ENCODE data around the gene C20orf96. TPM values are rescaled to one million over a fixed set of nuclear protein-coding genes. Genes with fewer than 3 reads are reported as not detected.
"Not testable (repeated sequence)": the region's sequence is repeated elsewhere in the genome, so short reads cannot be mapped to it uniquely, and the experiment has no call there.

The C20orf96 gene
- polyA plus RNA-seq, 1 donor from 2014 or later = 1.1 TPM

DNA sequence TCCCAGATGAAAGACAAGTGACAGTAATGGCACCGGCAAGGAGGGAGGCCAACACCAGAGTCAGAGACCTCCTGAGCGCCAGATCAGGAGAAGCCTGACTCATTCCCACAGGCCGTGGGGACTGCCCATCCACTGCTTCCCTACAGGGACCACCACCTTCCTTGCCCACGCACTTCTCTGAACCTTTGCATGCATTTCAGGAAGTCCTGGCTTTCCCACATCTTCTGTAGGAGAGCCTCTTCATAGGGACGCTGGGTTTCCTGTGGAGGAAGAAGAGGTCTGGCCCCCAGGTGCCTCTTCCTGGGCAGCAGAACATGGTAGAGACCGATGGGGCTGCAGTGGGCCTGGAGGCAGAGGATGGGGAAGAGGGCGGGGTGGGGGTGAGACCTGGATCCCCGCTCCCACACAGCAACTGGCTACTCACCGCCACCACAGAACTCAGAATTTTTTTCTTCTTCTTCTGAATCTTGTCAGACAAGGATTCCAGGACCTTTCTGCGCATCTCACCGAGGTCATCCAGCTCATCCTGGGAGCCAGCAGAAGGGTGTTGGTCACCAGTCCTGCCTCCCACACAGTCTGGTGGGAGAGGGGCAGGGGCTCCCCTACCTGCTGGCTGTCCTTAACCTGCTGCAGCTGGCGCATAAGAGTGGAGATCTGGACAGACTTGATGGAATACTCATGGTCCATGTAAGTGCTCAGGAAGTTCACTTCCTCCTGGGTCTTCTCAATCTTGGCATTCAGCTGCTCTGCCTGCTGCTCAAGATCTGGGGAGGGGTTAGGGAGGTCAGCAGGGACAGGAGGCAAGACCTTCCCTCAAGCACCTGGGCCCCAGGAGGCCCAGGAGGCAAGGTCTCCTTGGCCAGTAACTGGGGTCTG lies 13.7 kb downstream of the C20orf96 start:
- Mint-ChIP-seq H3K4me3 (no peak overlapping the region), H3K4me1 (peaks cover 0 to 8% (median 0%) of the 10 kb centered on the region in 3 donors), H3K27me3 (no peaks in the 10 kb centered on the region), H3K36me3 (peaks cover 7% of the 10 kb centered on the region), H3K9me3 (no peaks in the 10 kb centered on the region), H3K27ac (no peak overlapping the region)

DNA sequence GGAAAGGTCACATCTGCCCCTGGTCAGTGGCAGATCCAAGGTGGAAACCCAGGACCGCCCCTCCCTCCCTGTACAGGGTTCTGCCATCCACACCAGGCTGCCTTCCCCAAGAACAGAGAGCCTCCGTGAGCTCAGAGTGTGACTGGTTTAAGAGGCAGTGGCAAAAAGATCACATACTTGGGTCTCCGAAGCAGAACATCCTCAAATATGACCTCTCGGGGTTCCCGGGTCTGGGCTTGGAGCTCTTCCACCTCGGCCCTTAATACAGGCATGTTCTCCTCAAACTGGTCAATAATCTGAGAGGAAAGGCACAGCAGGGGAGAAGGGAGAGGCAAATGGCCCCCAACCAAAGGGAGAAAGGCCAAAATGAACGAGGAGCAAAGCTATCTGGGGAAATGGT lies 14.8 kb downstream of the C20orf96 start:
- peaks cover 0 to 6% (median 0%) of the 10 kb centered on the region in 3 donors for H3K4me1 Mint-ChIP-seq
- H3K27ac Mint-ChIP-seq = no peak overlapping the region
- H3K9me3 Mint-ChIP-seq = no peaks in the 10 kb centered on the region
- no peak overlapping the region for H3K4me3 Mint-ChIP-seq
- H3K27me3 Mint-ChIP-seq = no peaks in the 10 kb centered on the region
- peaks cover 5% of the 10 kb centered on the region for H3K36me3 Mint-ChIP-seq

DNA sequence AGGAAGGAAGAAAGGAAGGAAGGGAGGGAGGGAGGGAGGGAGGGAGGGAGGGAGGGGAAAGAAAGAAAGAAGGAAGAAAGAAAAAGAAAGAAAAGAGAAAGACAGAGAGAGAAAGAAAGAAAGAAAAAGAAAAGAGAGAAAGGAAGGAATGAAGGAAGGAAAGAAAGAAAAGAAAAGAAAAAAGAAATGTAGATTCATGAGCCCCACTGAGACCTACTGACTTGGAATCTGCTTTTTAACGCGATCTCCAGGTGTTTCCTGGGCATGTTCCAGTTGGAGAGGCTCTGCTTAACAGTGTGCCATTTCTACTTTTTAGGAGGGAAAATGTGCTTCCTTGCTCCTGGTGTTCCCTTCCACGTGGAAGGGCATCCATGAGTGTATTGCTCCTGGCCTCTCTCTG lies 16.7 kb downstream of the C20orf96 start:
- peaks cover 0 to 4% (median 0%) of the 10 kb centered on the region in 3 donors for H3K4me1 Mint-ChIP-seq
- no peaks in the 10 kb centered on the region for H3K27me3 Mint-ChIP-seq
- peaks cover 5% of the 10 kb centered on the region for H3K36me3 Mint-ChIP-seq
- no peak overlapping the region for H3K4me3 Mint-ChIP-seq
- no peak overlapping the region for H3K27ac Mint-ChIP-seq
- H3K9me3 Mint-ChIP-seq = no peaks in the 10 kb centered on the region

DNA sequence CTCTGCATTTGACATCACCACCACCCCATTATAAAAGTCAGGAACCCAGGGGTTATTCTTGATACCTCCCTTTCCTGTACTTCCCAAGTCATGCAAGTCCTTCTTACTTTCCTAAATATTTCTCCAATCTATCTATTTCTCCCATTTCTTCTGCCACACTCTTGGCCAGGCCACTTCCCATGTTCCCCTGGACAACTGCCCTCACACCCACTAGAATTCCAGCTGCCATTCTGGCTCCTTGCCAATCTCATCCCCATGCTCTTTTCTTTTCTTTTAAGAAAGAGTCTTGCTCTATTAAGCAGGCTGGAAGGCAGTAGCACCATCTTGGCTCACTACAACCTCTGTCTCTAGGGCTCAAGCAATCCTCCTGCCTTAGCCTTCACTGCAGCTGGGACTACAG lies 17.8 kb downstream of the C20orf96 start:
- Mint-ChIP-seq H3K9me3 (no peaks in the 10 kb centered on the region), H3K4me1 (peaks cover 0 to 1% (median 0%) of the 10 kb centered on the region in 3 donors), H3K4me3 (no peak overlapping the region), H3K27ac (no peak overlapping the region), H3K27me3 (no peaks in the 10 kb centered on the region), H3K36me3 (peaks cover 5% of the 10 kb centered on the region)

DNA sequence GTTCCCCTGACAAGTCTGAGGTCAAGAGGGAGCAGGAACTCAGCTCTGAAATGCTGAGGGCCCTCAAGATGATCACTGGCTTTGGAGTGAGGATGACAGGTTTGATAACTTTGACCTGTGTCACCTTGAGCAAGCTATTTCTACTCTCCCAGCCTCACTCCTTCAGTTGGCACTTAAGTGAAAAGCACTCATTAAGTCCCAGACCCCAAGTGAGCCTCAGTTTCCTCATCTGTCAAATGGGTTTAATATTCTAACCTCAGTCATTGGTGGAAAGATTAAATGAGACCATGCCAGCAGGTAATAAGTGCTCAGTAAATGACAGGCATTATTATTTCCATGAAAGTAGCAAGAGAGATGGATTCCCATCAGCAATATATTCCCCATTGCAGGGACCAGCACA lies 19.0 kb downstream of the C20orf96 start:
- H3K27ac Mint-ChIP-seq = no peak overlapping the region
- no peaks in the 10 kb centered on the region for H3K9me3 Mint-ChIP-seq
- no peak overlapping the region for H3K4me3 Mint-ChIP-seq
- H3K36me3 Mint-ChIP-seq = peaks cover 5% of the 10 kb centered on the region
- no peaks in the 10 kb centered on the region for H3K27me3 Mint-ChIP-seq
- H3K4me1 Mint-ChIP-seq = peaks cover 2 to 7% (median 4%) of the 10 kb centered on the region in 3 donors

DNA sequence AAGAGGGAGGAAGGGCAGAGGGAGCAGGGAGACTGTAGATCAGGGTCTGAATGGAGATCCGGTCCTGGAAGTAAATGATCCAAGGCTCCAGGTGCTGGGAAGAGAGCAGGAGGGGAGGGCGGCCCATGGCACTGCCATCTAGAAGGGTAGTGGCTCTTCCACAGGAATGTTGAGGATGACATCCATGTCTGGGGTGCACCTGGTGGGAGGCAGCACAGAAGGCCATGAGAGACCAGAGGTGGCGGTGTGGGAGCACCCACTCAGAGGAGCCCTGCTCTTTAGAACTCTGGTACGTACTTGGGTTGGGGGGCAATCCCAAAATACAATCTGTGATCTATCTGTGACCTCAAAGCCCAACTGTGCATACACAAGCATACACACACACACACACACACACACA lies 19.5 kb downstream of the C20orf96 start:
- Mint-ChIP-seq H3K4me3 (no peak overlapping the region), H3K4me1 (peaks cover 3 to 8% (median 7%) of the 10 kb centered on the region in 3 donors), H3K9me3 (no peaks in the 10 kb centered on the region), H3K27ac (no peak overlapping the region), H3K27me3 (no peaks in the 10 kb centered on the region), H3K36me3 (peaks cover 2% of the 10 kb centered on the region)

DNA sequence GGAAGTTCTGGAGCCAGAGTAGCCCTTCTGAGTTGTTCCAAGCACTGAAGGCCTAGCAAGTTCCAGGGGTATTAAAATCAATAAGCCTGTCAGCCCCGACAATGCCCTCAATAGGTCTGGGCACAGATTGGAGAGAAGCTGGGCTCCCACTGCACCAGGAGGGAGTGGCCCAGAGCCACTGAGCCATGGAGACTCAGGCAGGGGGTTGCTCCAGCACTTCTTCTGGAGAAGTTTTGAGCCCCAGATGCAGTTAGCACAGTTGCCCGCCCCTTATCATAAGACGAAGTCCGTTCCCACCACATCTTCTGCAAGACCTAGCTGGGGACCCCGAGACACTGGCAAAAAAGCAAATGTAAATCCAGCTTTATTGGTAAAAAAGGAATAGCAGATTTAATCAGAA lies 20.0 kb downstream of the C20orf96 start:
- H3K36me3 Mint-ChIP-seq = peaks cover 2% of the 10 kb centered on the region
- no peak overlapping the region for H3K27ac Mint-ChIP-seq
- H3K9me3 Mint-ChIP-seq = no peaks in the 10 kb centered on the region
- peaks cover 3 to 8% (median 7%) of the 10 kb centered on the region in 3 donors for H3K4me1 Mint-ChIP-seq
- no peak overlapping the region for H3K4me3 Mint-ChIP-seq
- no peaks in the 10 kb centered on the region for H3K27me3 Mint-ChIP-seq

DNA sequence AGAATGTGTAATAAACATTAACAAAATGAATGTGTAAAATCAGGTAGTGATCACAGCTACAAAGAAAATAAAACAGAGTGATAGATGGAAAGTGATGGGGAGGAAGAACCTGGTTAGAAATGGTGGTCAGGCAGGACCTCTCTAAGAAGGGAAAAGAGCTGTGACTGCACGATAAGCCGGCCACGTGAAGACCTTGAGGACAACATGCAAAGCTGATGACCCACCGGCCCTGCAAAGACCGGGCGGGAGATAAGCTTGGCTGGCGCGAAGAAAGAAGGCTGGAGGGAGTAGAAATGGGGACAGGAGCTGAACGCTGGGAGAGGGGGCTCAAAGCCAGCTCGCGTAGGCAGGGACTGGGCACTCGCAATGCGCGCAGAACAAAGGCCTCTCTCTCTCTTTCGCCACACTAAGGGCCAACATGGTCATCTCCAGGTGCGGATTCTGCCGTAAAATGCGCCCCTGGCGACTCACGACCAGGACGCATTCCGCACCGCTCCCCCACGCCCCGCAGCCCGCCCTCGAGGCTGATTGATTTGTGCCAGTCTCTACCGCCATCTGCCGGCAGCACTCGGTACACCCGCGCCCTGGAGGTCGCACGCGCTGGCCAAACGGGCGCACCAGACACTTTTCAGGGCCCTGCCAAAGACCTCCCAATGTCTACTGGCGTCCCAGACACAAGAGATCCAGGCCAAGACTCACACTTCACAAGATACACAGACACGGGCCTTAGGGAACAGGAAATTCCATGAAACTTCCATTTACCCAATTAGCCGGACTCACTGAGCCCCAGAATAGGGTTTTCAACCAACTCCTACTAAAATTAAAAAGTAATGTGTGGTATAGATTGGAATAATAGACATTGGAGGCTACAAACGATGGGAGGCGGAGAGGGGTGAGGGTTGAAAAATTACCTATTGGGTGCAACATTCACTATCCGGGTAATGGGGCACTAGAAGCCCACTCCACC lies 23.7 kb downstream of the C20orf96 start:
- Mint-ChIP-seq H3K36me3 (no peaks in the 10 kb centered on the region), H3K27ac (peak overlapping the region in 2 of 3 donors; percentile 39 to 90), H3K9me3 (no peaks in the 10 kb centered on the region), H3K27me3 (no peaks in the 10 kb centered on the region), H3K4me1 (peaks cover 3 to 8% (median 7%) of the 10 kb centered on the region in 3 donors), H3K4me3 (peak overlapping the region; percentile 57 to 92 (median 86))

DNA sequence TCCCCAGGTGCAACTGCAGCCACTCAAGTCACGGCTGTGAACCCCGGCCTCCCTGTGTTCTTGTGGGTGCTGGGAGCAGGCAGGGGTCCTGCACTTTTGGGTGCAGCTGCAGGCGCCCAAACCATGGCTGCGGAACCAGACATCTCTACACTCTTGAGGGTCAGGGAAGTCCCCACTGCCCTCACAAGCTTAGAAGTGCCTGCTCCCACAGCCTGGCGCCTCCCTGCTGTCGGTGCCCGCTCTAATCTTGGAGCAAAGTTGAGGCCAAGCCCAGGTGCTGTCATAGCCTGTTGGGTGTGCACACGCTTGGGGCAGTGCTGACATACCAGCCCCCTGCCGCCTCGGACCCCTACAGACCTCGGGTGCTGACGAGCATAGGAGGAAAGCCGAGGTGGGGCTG lies 26.8 kb downstream of the C20orf96 start:
- Mint-ChIP-seq H3K27me3 (no peaks in the 10 kb centered on the region), H3K4me3 (no peak overlapping the region), H3K4me1 (peaks cover 3 to 10% (median 8%) of the 10 kb centered on the region in 3 donors), H3K9me3 (no peaks in the 10 kb centered on the region), H3K36me3 (no peaks in the 10 kb centered on the region), H3K27ac (no peak overlapping the region)

DNA sequence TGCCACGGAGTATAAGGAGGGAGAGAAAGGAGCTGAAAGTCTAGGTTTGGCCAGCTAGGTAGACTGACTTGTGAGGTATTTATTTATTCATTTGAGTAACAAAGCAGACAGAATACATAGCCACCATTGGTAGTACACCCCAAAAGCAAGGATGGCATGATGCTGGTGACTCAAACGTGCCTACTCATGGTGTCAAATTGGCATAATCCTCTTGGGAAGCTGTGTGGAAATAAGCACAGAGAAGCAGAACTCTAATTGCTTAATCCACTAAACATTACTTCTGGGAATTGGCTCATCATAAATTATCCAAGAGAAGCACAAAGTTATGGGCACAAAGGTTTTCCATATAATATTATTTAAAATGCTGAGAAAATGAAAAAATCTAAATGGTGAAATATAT lies 30.6 kb downstream of the C20orf96 start:
- Mint-ChIP-seq H3K9me3 (no peaks in the 10 kb centered on the region), H3K27me3 (no peaks in the 10 kb centered on the region), H3K4me1 (peaks cover 0 to 3% (median 0%) of the 10 kb centered on the region in 3 donors), H3K36me3 (peaks cover 1% of the 10 kb centered on the region), H3K27ac (no peak overlapping the region), H3K4me3 (no peak overlapping the region)

DNA sequence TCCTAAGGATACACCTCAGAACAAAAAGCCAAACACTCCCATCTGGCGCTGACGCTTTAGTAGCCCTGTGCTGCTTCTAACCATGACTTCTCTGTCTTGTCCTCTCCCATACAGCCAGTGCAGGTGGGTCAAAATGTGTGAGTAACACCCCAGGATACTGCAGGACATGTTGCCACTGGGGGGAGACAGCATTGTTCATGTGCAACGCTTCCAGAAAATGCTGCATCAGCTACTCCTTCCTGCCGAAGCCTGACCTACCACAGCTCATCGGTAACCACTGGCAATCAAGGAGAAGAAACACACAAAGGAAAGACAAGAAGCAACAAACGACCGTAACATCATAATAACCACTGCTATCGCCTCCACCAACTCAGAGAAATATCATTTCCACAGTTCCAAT lies 31.6 kb downstream of the C20orf96 start:
- peaks cover 4% of the 10 kb centered on the region for H3K27me3 Mint-ChIP-seq
- H3K36me3 Mint-ChIP-seq = peaks cover 1% of the 10 kb centered on the region
- peaks cover 0 to 3% (median 0%) of the 10 kb centered on the region in 3 donors for H3K4me1 Mint-ChIP-seq
- no peak overlapping the region for H3K4me3 Mint-ChIP-seq
- H3K9me3 Mint-ChIP-seq = no peaks in the 10 kb centered on the region
- no peak overlapping the region for H3K27ac Mint-ChIP-seq

DNA sequence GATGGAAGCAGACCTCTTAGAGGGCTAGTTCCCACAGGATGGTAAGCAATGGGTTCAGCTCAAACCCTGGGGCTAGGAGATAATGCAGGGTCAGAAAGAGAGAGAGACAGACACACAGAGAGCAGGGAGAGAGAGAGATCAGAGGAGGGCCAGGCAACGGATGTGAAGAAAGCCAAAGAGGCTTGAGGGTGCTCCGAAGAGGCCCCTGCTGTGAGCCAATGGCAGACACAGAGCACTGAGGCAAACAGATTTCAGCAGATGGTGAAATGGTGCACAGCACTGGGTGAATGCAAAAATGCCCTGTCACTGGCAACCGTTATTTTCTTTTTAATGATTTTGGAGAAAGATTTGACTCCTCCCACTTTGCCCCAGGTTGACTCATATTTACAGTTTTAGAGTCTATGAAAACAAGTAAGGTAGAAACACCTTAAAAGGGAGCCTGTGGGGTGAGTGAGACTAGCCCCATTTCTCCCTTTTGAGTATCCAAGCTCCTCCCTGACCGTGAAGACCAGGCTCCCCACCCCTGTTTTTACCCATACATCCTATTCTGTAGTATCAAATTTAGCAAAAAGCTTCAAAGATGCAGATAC lies 32.2 kb downstream of the C20orf96 start:
- Mint-ChIP-seq H3K27me3 (peaks cover 4% of the 10 kb centered on the region), H3K4me3 (no peak overlapping the region), H3K36me3 (peaks cover 1% of the 10 kb centered on the region), H3K4me1 (peaks cover 0 to 3% (median 0%) of the 10 kb centered on the region in 3 donors), H3K9me3 (no peaks in the 10 kb centered on the region), H3K27ac (no peak overlapping the region)

DNA sequence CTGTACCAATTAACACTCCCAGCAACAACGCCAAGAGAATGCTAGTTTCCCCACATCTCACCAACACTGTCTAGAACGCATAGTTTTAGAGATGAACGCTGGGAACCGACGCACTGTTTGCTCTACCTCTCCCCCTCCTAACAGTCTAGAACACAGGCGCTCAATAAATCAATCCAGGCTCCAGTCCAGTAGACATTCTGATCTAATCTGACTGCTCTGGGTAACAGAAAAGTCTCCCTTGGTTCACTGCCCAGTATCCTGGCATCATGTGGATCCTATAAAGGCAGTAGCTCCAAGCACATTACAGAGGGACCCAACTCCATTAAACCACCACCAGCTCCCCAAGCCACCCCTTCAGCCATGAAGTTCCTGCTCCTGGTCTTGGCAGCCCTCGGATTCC lies 33.1 kb downstream of the C20orf96 start, which contains the start of gene DEFB132:
Gene DEFB132 (plus strand): TSS at position 306 of the 400 bp plus-strand sequence. CDS start 55 bp downstream, at position 361.
- H3K36me3 Mint-ChIP-seq = peaks cover 1% of the 10 kb centered on the region
- no peaks in the 10 kb centered on the region for H3K9me3 Mint-ChIP-seq
- H3K4me3 Mint-ChIP-seq = no peak within 1 kb of the TSS
- peaks cover 4% of the 10 kb centered on the region for H3K27me3 Mint-ChIP-seq
- H3K4me1 Mint-ChIP-seq = peaks cover 0 to 3% (median 0%) of the 10 kb centered on the region in 3 donors
- no peak within 1 kb of the TSS for H3K27ac Mint-ChIP-seq

DNA sequence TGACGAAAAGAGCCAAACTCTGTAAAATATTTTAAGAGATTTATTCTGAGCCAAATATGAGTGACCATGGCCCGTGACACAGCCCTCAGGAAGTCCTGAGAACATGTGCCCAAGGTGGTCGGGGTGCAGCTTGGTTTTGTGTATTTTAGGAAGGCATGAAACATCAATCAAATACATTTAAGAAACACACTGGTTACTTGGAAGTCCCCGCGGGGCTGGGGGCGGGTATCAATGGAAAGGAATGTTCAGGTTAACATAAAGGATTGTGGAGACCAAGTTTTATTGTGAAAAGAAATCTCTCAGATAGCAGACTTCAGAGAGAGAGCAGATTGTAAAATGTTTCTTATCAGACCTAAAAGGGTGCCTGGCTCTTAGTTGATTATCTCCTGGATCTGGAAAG lies 37.1 kb downstream of the C20orf96 start:
- not testable (repeated sequence) for H3K27me3 Mint-ChIP-seq, H3K9me3 Mint-ChIP-seq, H3K4me3 Mint-ChIP-seq, H3K36me3 Mint-ChIP-seq, H3K4me1 Mint-ChIP-seq
- peak overlapping the region in 1 of 3 donors; percentile 22 for H3K27ac Mint-ChIP-seq

DNA sequence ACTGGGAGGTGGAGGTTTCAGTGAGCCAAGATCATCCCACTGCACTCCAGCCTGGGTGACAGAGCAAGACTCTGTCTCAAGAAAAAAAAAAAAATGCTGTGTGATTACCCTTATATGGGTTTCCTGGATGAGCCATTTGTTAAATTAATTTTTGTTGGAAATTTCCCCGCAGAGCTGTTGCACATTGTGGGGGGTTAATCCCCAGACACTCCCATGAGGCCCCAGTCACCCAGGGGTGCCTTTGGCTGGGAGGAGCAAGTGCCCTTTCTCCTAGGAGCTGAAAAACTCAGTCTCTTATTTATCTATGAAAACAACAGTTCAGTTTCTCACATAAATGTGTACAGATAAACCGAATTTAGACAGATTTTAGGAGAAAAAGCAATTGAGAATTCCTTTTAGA lies 37.7 kb downstream of the C20orf96 start:
- Mint-ChIP-seq H3K9me3 (no peaks in the 10 kb centered on the region), H3K36me3 (peaks cover 1% of the 10 kb centered on the region), H3K4me3 (no peak overlapping the region), H3K4me1 (no peaks in the 10 kb centered on the region), H3K27me3 (peaks cover 6% of the 10 kb centered on the region), H3K27ac (no peak overlapping the region)
